Subcutaneous abdominal adipose tissue (tissue), 5 donors: Measurements from ENCODE around the gene TPRG1.

Source experiments
- H3K27ac ChIP-seq: one replicate; pipeline ENCODE4 v1.7.0; 2013; ENCODE audit warnings: low read depth, mild to moderate bottlenecking, inconsistent platforms, low read length, moderate library complexity
- H3K27me3 ChIP-seq, 5 donors: one replicate each; pipeline ENCODE4 v1.7.0; 2013; ENCODE audit warnings: low read length in 5 of 5, inconsistent platforms in 1 of 5; ENCODE audit not compliant: control insufficient read depth in 5 of 5, insufficient read depth in 4 of 5
- H3K36me3 ChIP-seq, 5 donors: one replicate each; pipeline ENCODE4 v1.7.0; 2013; ENCODE audit warnings: low read length in 5 of 5; ENCODE audit not compliant: control insufficient read depth in 5 of 5, insufficient read depth in 5 of 5
- H3K4me1 ChIP-seq, 5 donors: one replicate each; pipeline ENCODE4 v1.7.0; 2013; ENCODE audit warnings: low read length in 5 of 5, mild to moderate bottlenecking in 3 of 5, moderate library complexity in 1 of 5; ENCODE audit not compliant: control insufficient read depth in 5 of 5, insufficient read depth in 5 of 5
- H3K4me3 ChIP-seq, 5 donors: one replicate each; pipeline ENCODE4 v1.7.0; 2013; ENCODE audit warnings: low read length in 5 of 5, low read depth in 1 of 5
- H3K9ac ChIP-seq, 5 donors: one replicate each; pipeline ENCODE4 v1.7.0; 2013; ENCODE audit warnings: low read length in 5 of 5, mild to moderate bottlenecking in 4 of 5, moderate library complexity in 3 of 5
- H3K9me3 ChIP-seq, 5 donors: one replicate each; pipeline ENCODE4 v1.7.0; 2013; ENCODE audit warnings: low read length in 5 of 5; ENCODE audit not compliant: control insufficient read depth in 5 of 5
- donor health status: healthy.
- donor health status: healthy.
- donor health status: healthy.
- donor health status: healthy.
- donor health status: healthy.

TPRG1 gene

GRCh38 chr3:189272500-189273119 is 100.8 kb downstream of the TPRG1 start:
- no peak overlapping the region for H3K4me3 ChIP-seq
- peaks cover 0 to 13% (median 9%) of the 10 kb centered on the region in 5 donors for H3K4me1 ChIP-seq
- H3K27ac ChIP-seq = no peak overlapping the region
- no peaks in the 10 kb centered on the region for H3K9me3 ChIP-seq
- no peaks in the 10 kb centered on the region for H3K27me3 ChIP-seq
- no peak overlapping the region for H3K9ac ChIP-seq
- H3K36me3 ChIP-seq = no peaks in the 10 kb centered on the region

DNA sequence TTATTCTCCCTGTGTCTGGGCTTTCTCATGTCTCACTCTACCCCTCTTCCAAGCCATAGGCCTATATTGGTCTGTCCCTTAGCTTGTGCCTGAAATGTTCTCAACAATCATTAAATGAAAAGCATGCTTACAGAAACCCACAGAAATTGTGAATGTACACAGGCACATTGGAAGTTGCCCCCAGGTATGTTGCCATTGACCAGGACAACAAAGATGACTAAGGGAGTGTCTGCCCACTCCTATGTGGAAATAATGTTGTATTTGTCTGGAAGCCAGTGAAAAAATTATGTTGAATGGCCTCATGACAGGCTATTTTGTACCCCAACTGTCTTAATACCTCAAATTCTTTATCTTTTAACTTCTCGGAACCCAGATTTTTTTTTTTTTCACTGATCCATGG is 102.0 kb downstream of the TPRG1 start:
- no peaks in the 10 kb centered on the region for H3K9me3 ChIP-seq
- H3K36me3 ChIP-seq = no peaks in the 10 kb centered on the region
- no peak overlapping the region for H3K4me3 ChIP-seq
- H3K4me1 ChIP-seq = peaks cover 0 to 13% (median 10%) of the 10 kb centered on the region in 5 donors
- H3K27me3 ChIP-seq = no peaks in the 10 kb centered on the region
- no peak overlapping the region for H3K27ac ChIP-seq
- H3K9ac ChIP-seq = no peak overlapping the region

- no peak overlapping the region for H3K4me3 ChIP-seq
These were observed 103.4 kb downstream of the TPRG1 start for GRCh38 chr3:189275182-189275581.

GRCh38 chr3:189275852-189276251 is 104.1 kb downstream of the TPRG1 start:
- Histone ChIP-seq H3K27ac (no peak overlapping the region), H3K36me3 (peaks cover 0 to 4% (median 0%) of the 10 kb centered on the region in 5 donors), H3K27me3 (no peaks in the 10 kb centered on the region), H3K9ac (no peak overlapping the region), H3K4me1 (peaks cover 0 to 13% (median 10%) of the 10 kb centered on the region in 5 donors), H3K4me3 (no peak overlapping the region), H3K9me3 (no peaks in the 10 kb centered on the region)

More at GRCh38 chr3:189275182-189275581, 103.4 kb downstream of the TPRG1 start:
- no peaks in the 10 kb centered on the region for H3K27me3 ChIP-seq
- no peaks in the 10 kb centered on the region for H3K36me3 ChIP-seq
- H3K9ac ChIP-seq = no peak overlapping the region
- no peaks in the 10 kb centered on the region for H3K9me3 ChIP-seq
- H3K4me1 ChIP-seq = peaks cover 0 to 13% (median 10%) of the 10 kb centered on the region in 5 donors
- no peak overlapping the region for H3K27ac ChIP-seq

DNA sequence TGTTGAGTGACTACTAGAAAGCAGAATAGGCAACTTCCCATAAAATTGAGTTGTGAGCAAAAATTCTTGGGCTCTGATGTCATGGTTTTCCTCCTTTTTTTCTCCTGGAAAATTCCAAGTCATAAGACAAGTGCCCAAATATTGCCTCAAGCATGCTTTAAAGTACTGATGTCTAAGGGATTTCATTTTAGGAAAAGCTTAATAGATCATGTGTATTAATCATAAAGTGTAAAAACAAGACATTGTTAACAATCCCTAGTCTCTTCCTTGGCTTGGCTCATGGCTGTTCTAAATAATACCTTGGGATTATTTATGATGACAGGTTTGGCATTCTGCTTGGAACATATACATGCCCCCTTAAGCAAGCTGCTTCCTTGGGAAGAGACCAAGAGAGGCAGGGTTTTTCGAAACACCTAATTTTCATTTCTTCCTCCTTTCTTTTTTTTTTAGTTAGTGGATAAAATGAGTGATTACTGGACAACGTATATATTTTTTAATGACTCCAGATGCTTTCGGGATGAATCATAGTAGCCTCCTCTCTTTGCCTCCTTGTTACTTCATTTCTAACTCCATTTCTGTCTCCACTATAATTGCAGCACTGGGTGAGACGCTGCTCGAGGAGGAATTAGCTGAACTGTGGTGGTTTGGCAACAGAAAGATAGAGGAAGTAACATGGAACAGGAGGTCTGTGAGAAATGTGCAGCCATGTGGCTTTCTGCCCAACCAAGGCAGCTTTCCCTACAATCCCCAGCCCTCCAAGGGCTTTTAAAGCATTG is 104.9 kb downstream of the TPRG1 start:
- no peak overlapping the region for H3K9ac ChIP-seq
- H3K4me1 ChIP-seq = peaks cover 0 to 13% (median 10%) of the 10 kb centered on the region in 5 donors
- no peaks in the 10 kb centered on the region for H3K27me3 ChIP-seq
- peaks cover 0 to 5% (median 0%) of the 10 kb centered on the region in 5 donors for H3K36me3 ChIP-seq
- H3K9me3 ChIP-seq = no peaks in the 10 kb centered on the region
- no peak overlapping the region for H3K27ac ChIP-seq
- H3K4me3 ChIP-seq = peak overlapping the region in 1 of 5 donors; percentile 36

DNA sequence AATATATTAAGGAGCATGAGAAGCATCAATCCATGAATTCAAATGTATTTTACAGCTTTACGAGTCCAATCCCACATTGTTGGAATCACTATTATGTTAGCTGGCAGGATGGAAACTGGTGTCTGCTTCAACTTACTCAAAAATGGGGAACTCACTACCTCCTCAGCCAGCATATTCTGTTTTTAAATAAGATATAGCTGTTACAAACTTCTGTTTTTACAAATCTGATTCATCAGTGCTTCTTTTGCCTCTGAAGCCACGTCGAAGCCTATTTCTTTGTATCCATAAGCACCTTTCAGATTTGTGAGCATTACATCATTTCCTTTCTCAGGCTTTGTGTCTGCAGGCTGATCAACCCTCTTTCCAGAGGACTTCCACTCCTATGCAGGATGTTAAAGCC is 105.9 kb downstream of the TPRG1 start:
- no peak overlapping the region for H3K9ac ChIP-seq
- peaks cover 0 to 13% (median 10%) of the 10 kb centered on the region in 5 donors for H3K4me1 ChIP-seq
- no peaks in the 10 kb centered on the region for H3K9me3 ChIP-seq
- H3K4me3 ChIP-seq = no peak overlapping the region
- no peaks in the 10 kb centered on the region for H3K27me3 ChIP-seq
- H3K27ac ChIP-seq = no peak overlapping the region
- peaks cover 0 to 7% (median 0%) of the 10 kb centered on the region in 5 donors for H3K36me3 ChIP-seq

DNA sequence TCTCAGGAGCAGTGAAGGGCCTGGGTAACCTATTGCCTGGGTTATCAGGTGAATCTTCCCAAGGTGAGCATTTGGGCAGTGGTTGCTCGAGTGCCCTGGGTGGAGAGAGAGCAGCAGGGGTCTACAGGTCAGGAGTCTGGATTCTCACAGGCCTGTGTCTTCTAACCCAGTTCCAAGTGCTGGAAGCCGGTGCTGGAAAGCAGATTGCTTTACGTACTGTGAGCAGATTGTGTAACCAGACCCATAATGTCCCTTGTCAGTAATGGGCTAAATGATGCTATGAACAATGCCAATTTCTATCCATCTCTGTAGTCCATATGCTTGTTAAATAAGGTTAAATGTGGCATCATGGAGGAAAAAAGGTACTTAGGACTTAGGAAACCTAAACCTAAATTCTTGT is 106.5 kb downstream of the TPRG1 start:
- Histone ChIP-seq H3K27ac (no peak overlapping the region), H3K27me3 (no peaks in the 10 kb centered on the region), H3K4me1 (peaks cover 0 to 13% (median 10%) of the 10 kb centered on the region in 5 donors), H3K9ac (no peak overlapping the region), H3K36me3 (peaks cover 0 to 7% (median 0%) of the 10 kb centered on the region in 5 donors), H3K9me3 (no peaks in the 10 kb centered on the region), H3K4me3 (no peak overlapping the region)

GRCh38 chr3:189282189-189282588 is 110.4 kb downstream of the TPRG1 start:
- no peaks in the 10 kb centered on the region for H3K27me3 ChIP-seq
- no peak overlapping the region for H3K4me3 ChIP-seq
- no peak overlapping the region for H3K9ac ChIP-seq
- peaks cover 0 to 7% (median 0%) of the 10 kb centered on the region in 5 donors for H3K36me3 ChIP-seq
- H3K27ac ChIP-seq = no peak overlapping the region
- no peaks in the 10 kb centered on the region for H3K9me3 ChIP-seq
- H3K4me1 ChIP-seq = peaks cover 0 to 5% (median 3%) of the 10 kb centered on the region in 5 donors

DNA sequence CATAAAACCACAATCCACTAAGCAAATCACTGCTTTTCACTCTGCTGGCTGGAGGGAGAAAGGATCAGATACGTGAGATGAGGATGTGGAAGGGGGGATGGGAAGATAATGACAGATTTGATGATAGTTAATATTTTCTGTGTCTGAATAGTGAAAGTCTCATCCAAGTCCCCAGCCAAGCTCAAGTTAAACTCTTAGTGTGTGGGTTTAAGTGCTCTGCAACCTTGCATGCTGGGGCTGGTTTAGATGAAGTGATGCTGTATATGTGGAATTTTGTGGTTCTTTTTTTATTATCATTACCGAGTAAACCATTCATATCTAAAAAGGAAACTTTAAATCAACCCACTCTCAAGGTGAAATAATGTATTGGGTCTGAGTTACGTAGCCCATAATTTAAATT is 111.0 kb downstream of the TPRG1 start:
- H3K4me3 ChIP-seq = no peak overlapping the region
- H3K27me3 ChIP-seq = no peaks in the 10 kb centered on the region
- H3K9me3 ChIP-seq = no peaks in the 10 kb centered on the region
- peaks cover 0 to 7% (median 0%) of the 10 kb centered on the region in 5 donors for H3K36me3 ChIP-seq
- peaks cover 0 to 4% (median 0%) of the 10 kb centered on the region in 5 donors for H3K4me1 ChIP-seq
- no peak overlapping the region for H3K27ac ChIP-seq
- no peak overlapping the region for H3K9ac ChIP-seq

- Histone ChIP-seq H3K27me3 (no peaks in the 10 kb centered on the region), H3K4me1 (no peaks in the 10 kb centered on the region), H3K9ac (no peak overlapping the region), H3K36me3 (peaks cover 0 to 4% (median 0%) of the 10 kb centered on the region in 5 donors), H3K9me3 (no peaks in the 10 kb centered on the region), H3K4me3 (no peak overlapping the region), H3K27ac (no peak overlapping the region)
These were observed 114.4 kb downstream of the TPRG1 start for GRCh38 chr3:189286188-189286587.
